GM23248 (cell line): ENCODE data around the gene CDKN2AIPNL.

Experiments used
- EZH2 ChIP-seq: fragments of 200-600 bp; sonication (generic); IDR thresholded peaks from 2 replicates; pipeline ENCODE4 v1.6.1; 2018; ENCODE audit warnings: antibody characterized with exemption, mild to moderate bottlenecking; ENCODE audit not compliant: insufficient read depth, poor library complexity, severe bottlenecking
- EZH2phosphoT487 ChIP-seq: fragments of 200-600 bp; sonication (generic); IDR thresholded peaks from 2 replicates; pipeline ENCODE4 v1.6.1; 2018; ENCODE audit warnings: antibody characterized with exemption, moderate library complexity, mild to moderate bottlenecking, low read depth; ENCODE audit not compliant: insufficient read depth

- TF ChIP-seq EZH2phosphoT487 (no peak), EZH2 (no peak)
These were observed 47.8 kb upstream of the CDKN2AIPNL start for GRCh38 chr5:134459491-134459890.
